ENCODE results near the gene SLX9.

SLX9 gene

DNA sequence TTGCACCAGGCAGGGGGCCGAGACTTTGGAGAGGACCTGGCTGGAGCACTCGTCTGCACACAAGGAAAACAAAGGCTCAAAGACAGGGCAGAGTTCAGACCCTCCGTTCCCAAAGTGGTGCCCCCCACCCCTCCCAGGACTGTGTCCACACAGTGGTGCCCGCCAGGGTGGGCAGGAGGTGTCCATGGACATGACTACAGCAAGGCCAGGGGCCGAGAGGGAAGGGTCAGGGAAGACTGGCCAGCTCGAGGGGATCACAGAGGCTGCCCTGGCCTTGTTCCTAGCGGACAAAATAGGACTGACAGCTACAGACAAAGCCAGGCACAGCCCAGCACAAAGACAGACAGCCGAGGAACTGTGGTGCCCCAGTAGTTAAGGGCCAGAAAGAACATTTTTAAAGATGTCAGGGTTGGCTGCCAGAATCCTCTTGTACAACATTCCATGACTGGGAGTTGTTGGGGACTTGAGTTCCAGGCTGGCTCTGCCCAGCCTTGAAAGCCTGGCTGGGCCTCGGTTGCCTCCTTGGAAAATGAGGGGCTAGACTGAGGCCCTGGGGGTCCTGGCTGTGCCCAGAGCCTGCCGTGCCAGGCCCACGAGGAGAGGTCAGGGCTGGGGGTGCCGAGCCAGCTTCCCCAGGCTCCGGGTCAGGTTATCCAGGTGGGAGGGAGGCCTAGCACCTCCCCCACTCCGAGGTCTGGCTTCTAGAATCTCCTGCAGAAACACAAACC, 63.7 kb downstream of the SLX9 start:
- no peak for DNase-seq (ENCODE audit: low spot score)

DNA sequence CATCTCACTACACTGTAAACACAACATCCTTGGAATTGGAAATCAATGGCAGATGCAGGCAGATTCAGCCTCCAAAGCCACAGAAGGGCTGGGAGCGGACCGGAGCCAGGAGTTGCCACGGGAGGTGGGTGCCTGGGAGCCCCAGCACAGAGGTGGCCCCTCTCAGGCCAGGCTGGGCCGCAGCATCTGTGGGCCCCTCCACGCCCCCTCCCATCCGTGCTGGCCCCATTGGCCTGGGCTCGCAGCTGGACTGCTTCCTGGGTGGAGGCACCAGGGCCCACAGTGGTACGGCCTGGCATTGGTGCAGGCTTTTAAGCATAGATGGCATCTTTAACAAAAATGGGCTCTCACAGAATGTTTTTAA, 64.2 kb downstream of the SLX9 start:
- DNase-seq (ENCODE audit: low spot score), result no peak

DNA sequence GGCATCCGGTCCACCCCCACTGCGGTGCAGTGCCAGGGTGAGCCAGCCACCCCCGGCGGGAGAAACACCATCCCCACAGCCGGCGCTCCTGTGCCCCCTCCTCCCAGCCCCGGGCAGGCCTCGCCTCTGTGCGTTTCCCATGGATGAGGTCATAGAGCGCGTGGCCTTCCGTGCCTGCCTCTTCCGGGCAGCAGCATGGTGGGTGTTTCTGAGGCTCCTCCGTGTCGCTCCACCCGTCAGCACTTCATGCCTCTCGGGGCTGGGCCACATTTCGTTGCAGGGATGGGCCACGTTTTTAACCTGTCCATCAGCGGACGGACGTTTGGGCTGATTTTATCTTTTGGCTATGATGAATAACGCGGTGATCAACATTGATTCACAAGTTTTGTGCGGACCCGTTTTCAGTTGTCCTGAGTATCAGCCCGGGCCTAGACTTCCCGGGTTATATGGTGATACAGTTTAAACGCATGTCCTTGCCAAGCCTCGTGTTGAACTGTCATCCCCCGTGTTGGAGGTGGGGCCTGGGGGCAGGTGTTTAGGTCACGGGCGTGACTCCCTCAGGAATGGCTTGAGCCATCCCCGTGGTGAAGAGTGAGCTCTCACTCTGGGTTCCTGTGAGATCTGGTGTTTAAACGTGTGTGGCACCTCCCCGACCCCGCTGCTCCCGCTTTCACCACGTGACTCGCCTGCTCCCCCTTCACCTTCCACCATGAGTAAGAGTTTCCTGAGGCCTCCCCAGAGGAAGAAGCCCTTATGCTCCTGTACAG, 64.8 kb downstream of the SLX9 start:
- no peak for DNase-seq (ENCODE audit: low spot score)

DNA sequence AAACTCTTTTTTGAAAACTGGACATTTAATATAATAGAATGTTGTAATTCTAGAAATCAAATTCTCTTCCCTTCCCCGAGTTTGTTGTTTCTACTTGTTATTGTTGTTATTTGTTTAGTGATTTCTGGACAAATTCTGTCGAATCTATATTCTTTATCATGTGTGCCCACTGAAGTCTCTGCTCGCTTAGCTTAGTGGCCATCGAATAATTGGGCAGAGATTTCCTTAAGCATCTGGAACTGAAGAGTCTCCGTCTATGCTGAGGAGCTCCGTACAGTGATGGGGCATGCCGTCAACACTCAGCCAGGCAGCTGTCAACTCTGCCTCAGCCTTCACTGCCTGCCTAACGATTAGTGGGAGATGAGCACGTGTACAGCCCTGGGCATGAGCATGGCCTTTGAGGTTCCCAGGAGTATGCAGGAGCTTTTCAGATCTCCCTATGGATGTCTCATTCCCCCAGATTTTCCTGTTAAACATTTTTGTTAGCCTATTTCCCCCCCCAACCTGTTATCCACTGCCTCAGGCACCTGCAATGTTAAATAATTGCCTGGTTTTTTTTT, 66.8 kb downstream of the SLX9 start:
- DNase-seq (ENCODE audit: low spot score), result no peak

DNA sequence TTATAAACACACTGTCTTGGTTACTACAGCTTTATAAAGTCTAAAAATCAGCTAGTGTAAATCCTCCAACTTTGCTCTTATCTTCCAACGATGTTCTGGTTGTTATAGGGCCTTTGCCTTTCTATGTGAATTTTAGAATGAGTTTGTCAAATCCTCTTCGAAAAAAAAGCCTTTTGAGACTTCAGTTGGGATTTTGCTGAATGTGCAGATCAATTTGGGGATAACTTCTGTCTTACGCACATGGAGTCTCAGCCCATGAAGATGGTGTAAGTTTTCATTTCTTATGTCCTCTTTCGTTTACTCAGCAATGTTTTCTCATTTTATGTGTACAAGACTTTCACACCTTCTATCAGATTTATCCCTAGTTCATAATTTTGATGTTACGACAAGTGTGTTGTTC, 69.8 kb downstream of the SLX9 start:
- no peak for DNase-seq (ENCODE audit: low spot score)

DNA sequence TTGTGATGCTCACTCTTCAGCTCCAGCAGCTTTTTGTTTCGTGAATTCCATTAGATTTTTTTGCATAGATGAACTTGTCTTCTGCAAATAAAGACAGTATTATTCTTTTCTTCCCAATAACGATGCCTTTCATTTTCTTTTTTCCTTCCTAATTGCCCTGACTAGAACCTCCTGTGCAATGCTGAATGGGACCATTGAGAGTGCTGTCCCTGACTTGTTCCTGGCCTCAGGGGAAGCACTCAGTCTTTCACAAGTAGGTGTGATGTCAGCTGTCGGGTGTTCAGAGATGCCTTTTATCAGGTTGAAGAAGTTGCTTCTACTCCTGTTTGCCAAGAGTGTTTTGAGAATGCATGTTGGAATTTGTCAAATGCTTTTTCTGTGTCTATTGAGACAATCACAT, 70.3 kb downstream of the SLX9 start:
- no peak for DNase-seq (ENCODE audit: low spot score)

DNA sequence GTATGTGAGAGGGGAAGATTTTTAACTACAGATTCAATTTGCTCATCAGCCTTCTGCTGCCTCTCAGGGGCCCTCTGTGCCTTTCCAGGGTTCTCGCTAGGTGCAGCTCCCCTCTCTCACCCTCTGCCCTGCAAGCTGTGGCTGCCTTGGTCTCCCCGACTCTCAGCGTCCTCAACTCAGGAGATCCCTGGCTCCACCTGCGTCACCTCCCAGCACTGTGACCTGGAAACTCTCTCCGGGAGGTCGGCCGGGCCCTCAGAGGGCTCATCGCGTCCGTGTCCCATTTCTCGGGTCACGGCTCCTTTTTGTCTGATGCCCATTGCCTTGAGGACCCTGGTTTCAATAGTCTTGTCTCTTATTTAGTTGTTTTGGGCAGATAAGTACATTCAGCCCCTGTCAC, 71.0 kb downstream of the SLX9 start:
- no peak for DNase-seq (ENCODE audit: low spot score)

DNA sequence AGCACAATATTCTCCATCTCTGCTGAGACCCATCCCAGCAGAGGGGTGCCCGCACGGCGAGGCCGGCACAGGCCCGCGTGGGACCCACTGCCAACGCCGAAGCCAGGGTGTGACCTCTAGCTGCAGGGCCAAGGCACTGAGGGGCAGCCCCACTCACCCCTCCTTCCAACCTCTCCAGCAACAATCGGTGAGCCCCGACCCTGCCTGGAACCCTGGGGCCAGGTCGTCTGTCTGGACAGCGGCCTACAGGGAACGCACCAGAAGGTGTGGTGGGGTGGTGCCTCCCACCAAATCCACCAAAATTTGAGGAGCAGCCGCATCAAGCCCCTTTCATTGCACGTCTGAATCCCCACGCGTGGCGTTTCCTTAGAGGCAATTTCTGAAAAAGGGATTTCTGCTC, 71.6 kb downstream of the SLX9 start:
- DNase-seq (ENCODE audit: low spot score), result no peak

DNA sequence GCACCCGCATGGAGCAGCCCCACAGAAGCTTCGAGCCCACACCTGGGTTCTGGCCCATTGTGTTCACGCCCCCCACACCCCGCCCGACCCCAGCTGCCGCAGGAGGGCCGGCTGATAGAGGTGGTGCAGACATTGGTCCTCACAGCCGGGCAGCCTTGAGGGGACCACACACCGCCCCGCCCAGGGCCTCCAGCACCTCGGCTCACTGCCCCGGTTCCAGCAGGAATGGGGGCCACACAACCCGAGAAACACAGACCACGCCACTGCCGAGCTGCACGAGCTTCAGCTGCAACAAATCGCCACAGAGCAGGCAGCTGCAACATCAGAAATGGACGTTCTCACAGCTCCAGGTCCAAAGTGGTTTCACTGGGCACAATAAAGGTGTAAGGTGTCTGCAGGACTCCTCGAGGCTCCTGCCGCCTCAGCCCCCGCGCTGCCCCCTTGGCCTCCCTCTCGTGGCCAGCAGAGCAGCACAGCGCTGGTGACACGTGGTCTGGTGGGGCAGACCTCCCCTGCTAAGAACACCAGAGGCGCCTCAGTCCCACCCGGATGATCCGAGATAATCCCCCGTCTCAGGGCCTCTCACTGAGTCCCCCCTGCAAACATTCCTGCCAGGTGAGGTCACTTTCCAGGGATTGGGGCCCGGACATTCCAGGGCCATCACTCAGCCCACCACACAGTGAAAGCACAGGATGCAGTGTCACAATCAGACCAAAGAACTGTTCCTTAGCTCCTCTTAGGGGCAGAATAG, 72.3 kb downstream of the SLX9 start:
- DNase-seq (ENCODE audit: low spot score), result no peak

DNA sequence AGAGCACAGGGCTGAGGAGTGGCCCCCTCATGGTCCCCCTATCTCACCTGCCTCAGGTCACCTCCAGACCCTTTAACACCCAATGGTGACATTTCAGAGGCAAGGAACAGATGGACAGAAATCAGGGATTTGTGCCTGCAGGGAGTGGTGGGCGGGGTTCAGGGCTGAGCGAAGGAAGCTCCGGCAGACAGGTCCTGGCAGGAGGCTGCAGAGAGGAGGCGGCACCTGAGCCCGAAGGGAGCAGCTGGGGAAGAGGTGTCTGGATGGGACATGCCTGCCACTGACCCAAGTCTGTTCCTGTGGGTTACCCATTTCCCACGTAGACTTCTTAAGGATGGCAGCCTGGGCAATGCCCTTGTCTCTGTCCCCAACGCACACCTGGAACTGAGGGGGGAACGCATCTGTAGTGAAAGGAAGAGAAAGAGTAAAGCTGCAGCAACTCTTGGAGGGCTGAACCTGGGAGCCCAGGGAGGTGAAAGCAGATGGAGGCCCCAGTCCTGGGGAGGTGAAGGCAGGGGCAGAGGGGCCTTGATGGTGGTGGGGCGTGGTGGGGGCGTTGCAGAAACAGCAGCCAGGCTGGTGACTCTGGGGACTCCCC, 72.9 kb downstream of the SLX9 start:
- no peak for DNase-seq (ENCODE audit: low spot score)

DNA sequence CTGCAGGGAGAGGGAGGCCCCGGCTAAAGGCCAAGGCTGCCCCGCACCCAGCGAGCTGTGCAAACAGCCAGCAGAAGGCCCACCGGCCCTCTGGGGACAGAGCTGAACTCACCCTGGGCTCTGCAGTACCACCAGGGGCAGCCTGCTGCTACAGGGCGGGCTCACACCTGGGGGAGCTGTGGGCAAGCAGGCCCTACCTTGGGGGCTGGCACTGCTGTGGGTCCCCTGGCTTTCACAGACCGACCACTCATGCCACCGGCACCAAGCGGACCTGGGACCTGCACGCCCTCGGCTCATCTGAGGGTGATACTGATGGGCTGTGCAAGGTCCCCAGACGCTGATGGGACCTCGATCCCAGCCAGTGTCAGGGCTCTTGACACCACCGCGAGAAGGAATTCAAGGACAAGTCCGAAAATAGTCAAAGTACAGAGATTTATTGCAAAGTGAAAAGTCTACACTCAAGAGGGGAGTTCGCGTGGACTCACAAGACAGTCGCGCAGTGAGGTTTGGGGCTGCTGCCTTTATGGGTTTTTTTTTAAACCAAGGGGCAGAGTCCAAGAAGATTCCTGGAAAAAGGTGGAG, 73.5 kb downstream of the SLX9 start:
- no peak for DNase-seq (ENCODE audit: low spot score)

DNA sequence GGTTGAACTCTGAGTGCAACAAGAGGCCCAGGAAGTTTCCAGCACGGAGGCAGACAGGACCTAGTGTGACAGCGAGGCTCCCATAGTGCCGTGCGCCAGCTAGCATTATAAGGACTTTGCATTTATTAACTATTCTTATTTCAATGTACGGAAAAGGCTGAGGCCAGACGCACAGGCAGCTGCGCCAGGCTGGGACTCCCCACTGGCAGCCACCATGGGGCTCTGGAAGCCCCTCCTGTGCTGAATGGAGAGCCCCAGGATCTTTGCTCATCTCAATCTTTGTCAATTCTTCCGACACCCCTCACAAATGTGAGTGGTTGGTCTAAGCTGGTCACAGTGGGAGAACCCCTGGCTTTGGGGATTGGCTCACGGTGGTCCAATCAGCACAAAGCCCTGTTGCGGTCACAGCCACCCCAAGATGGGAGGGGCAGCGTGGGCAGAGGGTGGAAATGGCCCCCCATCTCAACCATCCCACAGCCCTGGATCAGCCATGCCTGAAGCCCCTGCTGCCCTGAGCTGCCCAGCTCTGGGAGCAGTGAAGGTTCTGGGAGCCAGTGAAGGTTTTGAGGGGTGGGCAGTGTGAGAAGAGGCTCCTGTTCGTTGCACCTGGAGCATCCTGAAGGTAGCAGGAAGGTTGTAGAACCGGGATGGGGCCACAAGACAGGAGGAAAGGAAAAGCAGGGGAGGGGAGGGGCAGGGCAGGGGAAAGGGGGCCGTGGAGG, 75.1 kb downstream of the SLX9 start:
- no peak for DNase-seq (ENCODE audit: low spot score)

DNA sequence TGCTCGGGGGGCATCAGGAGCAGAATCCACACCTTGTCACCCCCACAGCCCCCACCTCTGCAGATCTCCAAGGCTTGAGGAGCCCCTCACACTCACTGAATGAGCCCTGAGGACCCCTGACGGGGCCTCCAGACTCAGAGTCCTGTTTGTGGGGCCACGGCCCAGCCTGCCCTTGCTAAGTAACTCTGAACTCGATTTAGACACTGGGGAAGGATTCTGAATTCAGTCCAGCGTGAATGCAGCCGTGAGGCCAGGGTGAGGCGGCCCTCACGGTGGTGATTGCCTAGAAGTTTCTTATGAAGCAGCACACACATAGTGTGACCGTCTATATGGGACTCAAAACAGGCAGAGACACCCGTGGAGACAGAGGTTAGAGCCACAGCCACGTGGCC, 75.6 kb downstream of the SLX9 start:
- DNase-seq (ENCODE audit: low spot score), result no peak

DNA sequence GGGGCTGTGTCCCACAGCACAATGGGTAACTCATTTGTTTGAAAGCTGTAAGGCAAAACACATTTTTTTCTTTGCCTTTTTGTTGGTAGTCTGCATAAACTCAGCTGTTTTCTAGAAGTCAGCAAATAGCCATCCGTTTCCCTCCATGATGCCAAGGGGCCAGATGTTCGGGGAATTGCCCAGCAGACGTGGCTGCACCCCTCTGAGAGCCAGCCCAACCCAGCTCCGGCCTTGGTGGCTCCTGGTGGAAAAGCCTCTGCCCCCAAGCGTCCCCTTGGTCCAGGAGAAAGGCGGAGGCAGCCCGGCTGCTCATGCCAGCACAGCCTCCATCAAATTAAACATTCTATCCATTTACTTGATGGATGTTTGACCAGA, 76.2 kb downstream of the SLX9 start:
- no peak for DNase-seq (ENCODE audit: low spot score)

DNA sequence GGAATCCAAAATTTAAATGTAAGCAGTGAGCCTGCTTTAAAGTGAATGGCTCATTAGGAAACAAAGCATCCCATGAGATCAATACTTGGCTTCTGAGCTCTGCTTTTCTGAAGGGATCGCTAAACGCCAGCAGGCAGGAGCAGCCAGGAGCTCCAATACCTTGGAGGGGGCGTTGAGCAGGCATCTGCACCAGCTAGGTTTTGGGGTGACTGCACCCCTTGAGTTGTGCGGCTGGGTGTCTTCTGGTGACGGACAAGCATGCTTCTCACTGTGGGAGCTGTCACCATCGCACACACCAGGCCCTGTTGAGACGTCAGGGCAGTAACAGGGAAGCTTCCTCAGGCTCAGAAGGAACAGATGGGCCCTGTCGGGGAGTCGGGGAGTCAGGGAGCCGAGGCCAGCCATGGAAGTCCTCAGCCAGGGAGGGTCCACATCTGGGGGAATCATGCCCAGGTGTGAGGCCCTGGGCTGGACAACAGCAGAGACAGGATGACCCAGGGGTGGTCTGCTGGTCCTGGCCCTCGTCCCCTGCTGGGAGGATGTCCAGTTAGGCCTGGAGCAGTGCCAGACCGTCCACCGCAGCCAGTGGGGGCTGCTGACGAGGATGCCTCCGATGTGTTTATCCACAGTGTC, 76.7 kb downstream of the SLX9 start:
- no peak for DNase-seq (ENCODE audit: low spot score)

DNA sequence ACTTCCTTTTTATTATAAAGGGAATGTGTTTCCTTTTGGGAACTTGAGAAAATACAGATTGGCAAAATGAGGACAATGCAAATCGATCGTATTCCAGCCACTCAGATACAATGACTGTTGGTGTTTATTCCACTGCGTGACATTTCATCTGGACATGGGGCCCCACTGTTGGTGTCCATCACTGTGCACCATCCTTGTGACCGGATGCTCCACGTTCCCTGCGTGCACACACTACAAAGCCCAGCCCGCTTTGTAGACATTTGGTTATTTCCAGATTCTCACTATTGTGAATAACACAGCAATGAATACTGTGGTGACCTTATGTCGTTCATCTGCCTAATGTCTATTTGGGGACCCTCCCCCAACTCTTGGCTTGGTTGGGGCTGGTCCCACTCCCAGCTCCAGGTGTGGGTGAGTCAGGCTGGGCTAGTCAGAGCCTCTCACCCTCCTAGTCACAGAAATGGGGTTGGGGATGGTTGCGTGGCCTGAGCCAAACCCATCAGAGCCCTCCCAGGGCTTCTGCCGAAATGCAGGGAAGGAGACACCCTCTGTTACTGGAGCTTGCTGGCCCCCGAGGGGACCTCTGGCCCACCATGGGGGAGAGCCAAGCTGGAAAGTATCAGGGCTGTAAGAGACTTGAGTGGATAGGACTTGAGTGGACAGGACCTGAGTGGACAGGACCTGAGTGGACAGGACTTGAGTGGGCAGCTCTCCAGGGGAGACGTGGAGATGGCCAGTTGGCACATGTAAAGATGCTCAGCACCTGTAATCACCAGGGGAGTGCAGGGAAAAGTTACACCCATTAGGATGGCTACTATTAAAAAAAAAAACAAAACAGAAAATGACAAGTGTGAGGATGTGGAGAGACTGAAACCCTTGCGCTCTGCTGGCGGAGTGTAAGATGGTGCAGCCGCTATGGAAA, 77.5 kb downstream of the SLX9 start:
- no peak for DNase-seq (ENCODE audit: low spot score)

DNA sequence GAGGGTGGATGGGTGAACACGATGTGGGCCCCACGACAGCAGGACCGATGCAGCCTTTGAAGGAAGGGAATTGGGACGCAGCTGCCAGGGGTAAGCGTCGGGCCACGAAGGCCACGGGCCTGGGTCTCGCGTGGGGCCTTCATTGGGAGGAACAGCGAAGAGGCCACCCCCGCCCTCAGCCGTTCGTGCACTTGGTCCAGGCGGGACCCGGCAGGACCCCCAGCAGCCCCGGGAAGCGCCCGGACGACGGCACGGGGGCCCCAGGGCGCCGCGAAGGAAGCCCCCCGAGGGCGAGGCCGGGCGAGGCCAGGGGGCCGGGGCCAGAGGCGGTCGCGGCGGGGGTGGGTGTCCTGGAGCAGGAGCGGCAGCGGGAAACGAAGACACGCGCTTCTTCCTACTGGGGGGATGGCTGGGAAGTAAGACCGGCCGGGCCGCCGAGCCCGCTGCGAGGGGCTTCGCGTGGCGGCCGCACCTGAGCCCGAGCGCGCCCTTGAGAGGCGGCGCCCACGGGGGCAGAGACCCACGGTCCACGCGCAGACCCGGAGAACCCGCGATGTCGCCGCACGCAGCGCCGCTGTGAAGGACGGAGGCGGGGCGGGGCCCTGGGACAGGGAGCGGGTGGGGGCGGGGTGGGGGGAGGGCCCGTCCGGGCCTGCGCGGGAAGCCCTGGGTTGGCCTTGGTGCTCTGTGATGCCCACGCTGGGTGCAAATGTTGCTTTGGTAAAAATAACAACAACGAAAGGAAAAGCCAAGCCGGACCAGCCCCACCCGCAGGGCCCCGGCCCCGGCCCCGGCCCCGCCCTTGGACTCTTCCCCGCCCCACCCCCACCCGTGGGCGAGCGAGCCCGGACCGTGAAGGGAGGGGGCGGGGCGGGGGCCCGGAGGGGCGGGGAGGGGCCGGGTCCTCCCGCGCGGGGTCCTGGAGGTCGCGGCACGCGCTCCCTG, 78.6 kb downstream of the SLX9 start:
- DNase-seq (ENCODE audit: low spot score), result no peak

DNA sequence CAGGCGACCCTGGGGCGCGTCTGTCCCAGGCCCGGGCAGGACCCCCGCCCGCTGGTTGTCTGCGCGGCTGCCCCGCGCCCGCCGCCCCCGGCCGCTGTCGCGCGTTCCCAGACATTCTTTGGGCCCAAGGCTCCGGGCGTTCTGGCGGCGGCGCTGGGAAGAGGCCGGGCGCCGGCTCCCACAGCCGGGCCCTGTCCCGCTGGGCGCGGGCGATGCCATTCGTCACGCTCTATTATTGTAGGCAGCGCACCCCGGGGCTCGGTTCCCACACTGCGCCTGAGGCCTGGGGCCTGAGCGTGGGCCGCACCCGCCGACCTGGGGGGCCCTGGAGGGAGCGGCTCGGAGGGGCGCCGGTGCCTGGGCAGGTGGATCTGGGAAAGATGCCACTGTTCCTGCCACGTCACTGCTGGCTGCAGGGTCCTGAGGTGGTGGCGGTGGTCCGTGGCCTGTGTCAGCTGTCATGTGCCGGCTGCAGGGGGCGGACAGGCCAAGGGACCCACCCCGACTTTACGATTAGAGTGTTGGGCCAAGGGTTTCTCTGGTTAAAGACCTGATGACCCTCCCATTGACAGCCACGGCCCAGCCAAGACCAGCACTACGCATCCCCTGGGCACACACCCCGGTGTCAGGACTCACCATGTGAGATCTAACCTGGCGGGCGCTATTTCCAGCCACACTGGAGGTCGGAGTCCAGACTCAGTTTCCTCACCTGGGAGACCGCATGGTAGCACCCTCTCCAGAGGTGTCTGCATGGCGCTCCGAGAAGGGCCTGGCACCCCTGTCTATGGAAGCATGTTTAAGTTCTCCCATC, 79.5 kb downstream of the SLX9 start:
- no peak for DNase-seq (ENCODE audit: low spot score)

Data from NAMALWA (cell line).